ENCODE data around the gene CUX1. TPM values are rescaled to one million over a fixed set of nuclear protein-coding genes. Genes with fewer than 3 reads are reported as not detected.
"Not testable (repeated sequence)": the region's sequence is repeated elsewhere in the genome, so short reads cannot be mapped to it uniquely, and the experiment has no call there.

Gene CUX1
- total RNA-seq, 3 donors from 2014 or later, result 85.2 to 167 (median 120) TPM

DNA sequence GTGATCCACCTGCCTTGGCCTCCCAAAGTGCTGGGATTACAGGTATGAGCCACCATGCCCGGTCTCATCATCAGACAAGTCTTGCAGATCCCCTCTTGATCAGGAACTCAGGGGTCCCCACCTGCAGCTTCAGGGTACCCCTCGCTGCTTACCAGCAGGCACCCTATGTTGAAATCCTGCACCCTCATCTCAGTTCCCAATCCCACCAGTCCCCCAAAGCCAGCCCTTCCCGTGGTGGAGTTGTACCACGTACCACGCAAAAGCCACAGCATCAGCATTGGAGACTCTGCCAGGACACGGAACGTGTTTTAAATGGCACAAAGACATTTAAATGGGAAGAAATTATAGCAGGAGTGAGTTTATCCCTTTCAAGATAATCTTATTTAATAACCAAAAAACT lies 202.0 kb downstream of the CUX1 start:
- Histone ChIP-seq H3K4me1 (ENCODE audit: low read depth) (peaks cover 6% of the 10 kb centered on the region), H3K9me3 (no peaks in the 10 kb centered on the region), H3K36me3 (ENCODE audit: low read depth) (no peaks in the 10 kb centered on the region), H3K4me3 (no peak overlapping the region)
- TF ChIP-seq, protein P1, sequence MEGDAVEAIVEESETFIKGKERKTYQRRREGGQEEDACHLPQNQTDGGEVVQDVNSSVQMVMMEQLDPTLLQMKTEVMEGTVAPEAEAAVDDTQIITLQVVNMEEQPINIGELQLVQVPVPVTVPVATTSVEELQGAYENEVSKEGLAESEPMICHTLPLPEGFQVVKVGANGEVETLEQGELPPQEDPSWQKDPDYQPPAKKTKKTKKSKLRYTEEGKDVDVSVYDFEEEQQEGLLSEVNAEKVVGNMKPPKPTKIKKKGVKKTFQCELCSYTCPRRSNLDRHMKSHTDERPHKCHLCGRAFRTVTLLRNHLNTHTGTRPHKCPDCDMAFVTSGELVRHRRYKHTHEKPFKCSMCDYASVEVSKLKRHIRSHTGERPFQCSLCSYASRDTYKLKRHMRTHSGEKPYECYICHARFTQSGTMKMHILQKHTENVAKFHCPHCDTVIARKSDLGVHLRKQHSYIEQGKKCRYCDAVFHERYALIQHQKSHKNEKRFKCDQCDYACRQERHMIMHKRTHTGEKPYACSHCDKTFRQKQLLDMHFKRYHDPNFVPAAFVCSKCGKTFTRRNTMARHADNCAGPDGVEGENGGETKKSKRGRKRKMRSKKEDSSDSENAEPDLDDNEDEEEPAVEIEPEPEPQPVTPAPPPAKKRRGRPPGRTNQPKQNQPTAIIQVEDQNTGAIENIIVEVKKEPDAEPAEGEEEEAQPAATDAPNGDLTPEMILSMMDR (IDR thresholded peaks at IDR 0.05), result no peak
- no peak for DNase-seq
- ATAC-seq, result no peak
- intact Hi-C loops (cut with DNase I, micrococcal nuclease), result no loop called here

DNA sequence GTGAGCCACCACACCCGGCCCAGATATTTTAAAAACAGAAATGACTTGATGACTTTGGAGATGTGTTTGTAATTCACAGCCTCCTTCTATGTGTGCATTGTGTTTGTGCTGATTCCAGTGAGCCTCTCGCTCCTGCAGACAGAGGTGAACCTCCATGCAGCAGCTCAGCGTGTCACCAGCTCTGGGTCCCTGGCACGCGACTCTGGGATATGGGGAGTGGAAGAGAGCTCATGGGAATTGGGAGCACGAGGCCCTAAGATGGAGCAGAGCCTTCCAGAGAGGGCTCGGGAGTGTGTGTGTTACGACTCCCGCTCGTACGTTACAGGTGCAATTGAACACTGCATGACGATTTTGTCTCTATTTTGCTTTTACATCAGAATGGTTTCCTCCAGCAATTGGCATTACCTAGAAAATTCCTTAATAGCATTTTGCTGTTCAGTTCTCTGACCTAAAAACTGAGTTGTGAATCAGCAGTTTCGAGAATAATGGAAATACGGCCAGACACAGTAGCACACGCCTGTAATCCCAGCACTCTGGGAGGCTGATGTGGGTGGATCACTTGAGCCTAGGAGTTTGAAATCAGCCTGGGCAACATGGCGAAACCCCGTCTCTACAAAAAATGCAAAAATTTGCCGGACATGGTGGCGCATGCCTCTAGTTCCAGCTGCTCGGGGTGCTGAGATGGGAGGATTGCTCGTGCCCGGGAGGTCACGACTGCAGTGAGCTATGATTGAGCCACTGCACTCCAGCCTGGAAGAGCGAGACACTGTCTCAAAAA lies 204.6 kb downstream of the CUX1 start:
- ATAC-seq (no peak), DNase-seq (no peak)
- Histone ChIP-seq H3K36me3 (ENCODE audit: low read depth) (no peaks in the 10 kb centered on the region), H3K9me3 (no peaks in the 10 kb centered on the region), H3K4me3 (no peak overlapping the region), H3K4me1 (ENCODE audit: low read depth) (peaks cover 11% of the 10 kb centered on the region)
- TF ChIP-seq, protein P1 (IDR thresholded peaks at IDR 0.05), result no peak
- intact Hi-C loops (cut with DNase I, micrococcal nuclease), result no loop called here

DNA sequence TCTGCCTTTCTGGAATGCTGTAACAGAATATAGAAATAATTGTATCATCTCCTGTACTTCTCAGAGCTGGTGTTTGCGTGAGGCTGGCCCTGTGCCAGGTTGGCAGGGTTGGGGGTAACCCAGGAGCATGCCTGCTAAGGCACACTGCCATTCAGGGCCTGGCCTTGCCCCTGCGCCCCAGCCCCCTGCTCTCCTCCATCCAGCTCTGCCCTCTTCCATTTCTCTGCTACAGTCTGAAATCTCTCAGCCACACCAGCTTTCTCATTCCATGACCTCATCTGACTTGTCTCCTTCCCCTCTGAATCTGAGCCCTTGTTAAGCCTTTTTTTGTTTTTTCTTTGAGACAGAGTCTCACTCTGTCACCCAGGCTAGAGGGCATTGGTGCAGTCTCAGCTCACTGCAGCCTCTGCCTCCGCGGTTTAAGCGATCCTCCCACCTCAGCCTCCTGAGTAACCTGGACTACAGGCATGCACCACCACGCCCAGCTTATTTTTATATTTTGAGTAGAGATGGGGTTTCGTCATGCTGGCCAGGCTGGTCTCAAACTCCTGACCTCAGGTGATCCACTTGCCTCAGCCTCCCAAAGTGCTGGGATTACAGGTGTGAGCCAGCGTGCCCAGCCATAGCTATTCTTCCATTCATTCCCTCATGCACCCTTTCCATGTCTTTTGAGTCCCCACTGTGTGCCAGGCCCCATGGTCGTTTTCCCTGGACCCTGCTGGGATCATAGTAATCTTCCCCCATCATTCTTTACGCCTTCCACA lies 206.8 kb downstream of the CUX1 start:
- ATAC-seq (peak; percentile 14), DNase-seq (no peak)
- TF ChIP-seq, protein P1 (IDR thresholded peaks at IDR 0.05), result no peak
- Histone ChIP-seq H3K4me3 (no peak overlapping the region), H3K9me3 (no peaks in the 10 kb centered on the region), H3K36me3 (ENCODE audit: low read depth) (no peaks in the 10 kb centered on the region), H3K4me1 (ENCODE audit: low read depth) (peaks cover 11% of the 10 kb centered on the region)
- intact Hi-C loops (cut with DNase I, micrococcal nuclease), result no loop called here

DNA sequence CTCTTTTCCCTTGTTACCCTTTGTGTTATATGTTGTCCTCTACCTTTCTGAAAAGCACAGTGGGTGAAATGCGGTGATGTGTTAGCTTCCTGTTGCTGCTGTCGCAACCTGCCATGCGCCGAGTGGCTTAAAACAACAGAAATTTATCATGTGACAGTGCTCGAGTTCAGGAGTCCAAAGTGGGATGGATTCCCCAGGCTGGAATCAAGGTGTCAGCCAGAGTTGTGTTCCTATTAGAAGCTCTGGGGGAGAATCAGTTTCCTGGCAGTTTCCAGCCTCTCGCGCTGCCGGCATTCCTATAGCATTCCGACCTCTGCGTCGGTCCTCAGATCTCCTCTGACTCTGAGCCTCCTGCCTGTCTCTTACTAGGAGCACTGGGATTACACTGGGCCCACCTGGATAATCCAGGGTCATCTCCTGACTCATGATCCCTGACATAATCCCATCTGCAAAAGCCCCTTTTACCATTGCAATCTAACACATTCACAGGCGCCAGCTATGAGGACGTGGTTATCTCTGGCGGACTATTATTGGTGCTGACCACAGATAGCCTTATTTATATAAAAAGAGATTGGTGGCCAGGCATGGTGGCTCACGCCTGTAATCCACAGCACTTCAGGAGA lies 207.5 kb downstream of the CUX1 start:
- Histone ChIP-seq H3K4me3 (no peak overlapping the region), H3K36me3 (ENCODE audit: low read depth) (no peaks in the 10 kb centered on the region), H3K4me1 (ENCODE audit: low read depth) (peaks cover 11% of the 10 kb centered on the region), H3K9me3 (no peaks in the 10 kb centered on the region)
- TF ChIP-seq, protein P1 (IDR thresholded peaks at IDR 0.05), result no peak
- peak in 2 of 3 donors; percentile 38 to 44 for DNase-seq
- intact Hi-C loops (cut with DNase I, micrococcal nuclease), result no loop called here
- peak; percentile 83 for ATAC-seq

DNA sequence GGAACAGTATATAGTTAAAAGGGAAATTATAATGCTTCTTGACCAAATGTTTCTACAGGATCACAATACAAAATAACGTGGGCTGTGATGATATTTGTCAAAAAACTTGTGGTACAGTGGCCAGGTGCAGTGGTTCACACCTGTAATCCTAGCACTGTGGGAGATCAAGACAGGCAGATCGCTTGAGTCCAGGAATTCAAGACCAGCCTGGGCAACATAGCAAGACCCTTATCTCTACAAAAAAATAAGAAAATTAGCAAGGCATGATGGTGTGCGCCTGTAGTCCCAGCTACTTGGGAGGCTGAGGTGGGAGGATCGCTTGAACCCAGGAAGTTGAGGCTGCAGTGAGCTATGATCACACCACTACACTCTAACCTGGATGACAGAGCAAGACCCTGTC lies 208.4 kb downstream of the CUX1 start:
- H3K9me3 ChIP-seq; DNase-seq; H3K36me3 ChIP-seq (ENCODE audit: low read depth); intact Hi-C loops (cut with DNase I, micrococcal nuclease); H3K4me3 ChIP-seq; ATAC-seq: not testable (repeated sequence)
- H3K4me1 ChIP-seq (ENCODE audit: low read depth), result peaks cover 11% of the 10 kb centered on the region

All from mucosa of descending colon (tissue), 3 donors.